LHCN-M2 (cell line): ENCODE results near the gene MMP28. TPM values are rescaled to one million over a fixed set of nuclear protein-coding genes. Genes with fewer than 3 reads are reported as not detected.
"Not testable (repeated sequence)": the region's sequence is repeated elsewhere in the genome, so short reads cannot be mapped to it uniquely, and the experiment has no call there.

Experiments
- DNase-seq: peaks from one replicate; pipeline ENCODE4 v3.0.0-alpha.2; 2012; ENCODE audit warnings: low read depth
- total RNA-seq: library from RNA; depleted of rRNA; stranded (reverse); fragments of >200 nt; gene quantifications from 2 replicates; pipeline ENCODE4 v1.2.3, GENCODE V29; 2014

The MMP28 gene
- total RNA-seq, 1 experiment from 2014 or later: not detected

DNA sequence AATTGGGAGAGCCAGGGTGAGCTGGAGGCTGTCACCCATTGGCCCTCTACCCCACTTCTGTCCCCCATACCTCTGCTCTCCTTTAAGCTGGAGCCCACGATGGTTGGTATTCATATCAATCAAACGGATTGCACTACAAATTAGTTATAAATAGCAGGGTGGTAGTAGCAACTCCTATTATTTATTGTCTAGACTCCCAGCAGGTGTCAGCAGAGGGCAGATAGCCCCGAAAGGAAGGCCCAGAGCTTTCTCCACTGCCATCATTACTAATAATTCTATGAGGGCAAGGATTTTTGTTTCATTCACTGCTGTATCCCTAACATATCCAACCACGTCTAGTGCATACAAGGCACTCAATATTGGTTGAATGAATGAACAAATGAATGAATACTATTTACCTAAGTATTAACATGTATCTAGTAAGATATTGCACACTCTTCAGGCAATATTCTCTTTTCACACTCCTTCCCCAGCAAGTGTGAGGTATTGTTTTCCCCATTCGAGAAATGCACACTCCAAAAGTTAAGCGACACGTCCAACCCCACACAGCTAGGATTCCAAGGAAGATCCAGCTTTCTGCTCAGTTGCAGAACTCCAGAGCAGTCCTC lies 28.4 kb downstream of the MMP28 start:
- peak; percentile 44 for DNase-seq

DNA sequence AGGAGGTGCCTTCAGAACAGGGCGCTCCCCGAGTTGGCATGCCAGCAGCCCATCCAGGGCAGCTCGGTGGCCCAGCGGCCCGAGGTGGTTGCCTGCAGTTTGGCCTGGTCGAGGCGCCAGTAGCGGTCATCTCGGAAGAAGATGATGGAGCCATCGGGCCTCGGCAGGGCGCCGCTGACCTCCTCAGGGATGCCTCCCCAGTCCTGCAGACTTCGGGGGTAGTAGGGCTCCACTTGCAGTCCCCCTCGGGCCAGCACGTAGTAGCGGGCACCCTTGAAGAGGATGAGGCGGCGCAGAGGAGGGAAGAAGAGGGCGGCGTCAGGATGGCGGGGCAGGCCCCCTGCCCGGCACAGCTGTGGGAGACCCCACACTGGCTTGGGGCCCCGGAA lies 29.0 kb downstream of the MMP28 start:
- no peak for DNase-seq

DNA sequence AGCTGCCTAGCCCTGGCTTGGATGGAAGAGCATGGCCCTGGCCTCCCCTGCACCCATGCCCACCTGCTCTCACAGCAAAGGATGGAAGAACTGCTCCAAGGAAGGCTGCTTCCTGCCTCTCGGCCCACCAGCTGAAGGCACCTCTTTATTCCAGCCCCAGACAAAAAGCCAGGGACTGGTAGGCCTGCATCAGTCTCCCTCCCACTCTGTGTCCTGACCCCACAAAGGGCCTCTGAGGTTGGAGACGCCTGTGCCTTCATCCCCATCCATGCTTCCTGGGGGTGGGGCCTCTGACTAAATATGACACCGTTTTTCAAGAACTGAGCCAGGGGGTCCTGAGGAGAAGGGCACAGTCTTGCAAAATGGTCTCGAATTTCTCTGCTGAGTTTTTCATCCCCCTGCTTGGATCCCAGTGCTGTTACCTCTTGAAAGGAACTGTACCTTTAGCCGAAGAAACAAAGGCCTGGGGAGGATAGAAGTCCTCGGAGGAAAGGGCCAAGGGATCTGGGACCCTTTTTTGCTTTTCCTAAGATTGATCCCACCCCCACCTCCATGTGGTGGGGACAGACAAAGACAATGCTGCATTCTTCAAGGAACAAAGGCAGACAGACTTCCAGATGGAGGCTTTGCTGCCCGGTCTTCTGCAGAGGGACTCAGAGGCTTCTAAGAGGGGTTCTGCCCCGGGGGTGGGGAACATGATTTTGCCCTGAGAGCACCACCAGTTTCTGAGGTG lies 29.5 kb downstream of the MMP28 start:
- DNase-seq: no peak

GRCh38 chr17:35765086-35765710 lies 30.2 kb downstream of the MMP28 start:
- DNase-seq: no peak

- DNase-seq: peak; percentile 80
Measured at GRCh38 chr17:35764123-35764991, 31.1 kb downstream of the MMP28 start.

GRCh38 chr17:35763767-35764122 lies 31.7 kb downstream of the MMP28 start:
- no peak for DNase-seq

- no peak for DNase-seq
Measured at GRCh38 chr17:35761601-35762000, 33.8 kb downstream of the MMP28 start.

GRCh38 chr17:35760587-35760986 lies 34.9 kb downstream of the MMP28 start, which contains the start of gene C17orf50:
TSS of gene C17orf50 (plus strand) at chr17:35760887. CDS start at chr17:35760942, 55 bp downstream.
- DNase-seq: no peak

DNA sequence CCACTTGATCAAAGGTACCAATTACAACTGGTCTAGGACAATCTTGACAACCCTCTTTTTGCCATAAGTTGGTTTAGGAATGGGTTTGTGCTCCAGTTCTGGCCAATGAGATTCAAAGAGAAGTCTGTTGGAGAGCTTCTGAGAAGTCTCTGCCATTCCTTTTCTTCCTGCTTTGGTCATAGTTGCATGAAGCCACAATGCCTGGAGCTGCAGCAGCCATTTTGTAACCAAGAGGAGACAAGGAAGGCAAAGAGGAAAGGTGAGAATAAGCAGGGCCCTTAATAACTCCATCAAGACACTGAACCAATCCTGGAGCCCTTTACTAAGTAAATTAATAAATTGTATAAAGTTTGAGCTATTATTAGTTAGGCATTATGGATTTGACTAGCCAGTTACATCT lies 38.2 kb downstream of the MMP28 start:
- no peak for DNase-seq

GRCh38 chr17:35752945-35753764 lies 42.3 kb downstream of the MMP28 start, which contains the start of gene GAS2L2:
TSS of gene GAS2L2 (minus strand) at chr17:35753239. CDS start at chr17:35752850, 389 bp downstream.
- peak; percentile 5 for DNase-seq

GRCh38 chr17:35752471-35752870 lies 43.0 kb downstream of the MMP28 start:
- DNase-seq: no peak

DNA sequence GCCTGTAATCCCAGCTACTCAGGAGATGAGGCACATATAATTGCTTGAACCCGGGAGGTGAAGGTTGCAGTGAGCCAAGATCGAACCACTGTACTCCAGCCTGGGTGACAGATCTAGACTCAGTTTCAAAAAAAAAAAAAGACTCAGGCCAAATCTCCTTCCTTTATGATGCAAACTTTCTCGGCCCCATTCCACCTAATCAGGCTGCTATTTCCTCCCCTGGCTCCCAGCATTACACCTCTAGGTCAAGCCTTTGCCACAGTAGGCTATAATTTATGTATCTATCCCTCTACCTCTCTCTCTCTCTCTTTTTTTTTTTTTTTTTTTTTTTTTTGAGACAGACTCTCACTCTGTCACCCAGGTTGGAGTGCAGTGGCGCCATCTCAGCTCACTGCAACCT lies 43.9 kb downstream of the MMP28 start:
- not testable (repeated sequence) for DNase-seq

- no peak for DNase-seq
Measured at GRCh38 chr17:35750526-35751395, 44.7 kb downstream of the MMP28 start.

- no peak for DNase-seq
Measured at GRCh38 chr17:35749560-35750412, 45.7 kb downstream of the MMP28 start.

DNA sequence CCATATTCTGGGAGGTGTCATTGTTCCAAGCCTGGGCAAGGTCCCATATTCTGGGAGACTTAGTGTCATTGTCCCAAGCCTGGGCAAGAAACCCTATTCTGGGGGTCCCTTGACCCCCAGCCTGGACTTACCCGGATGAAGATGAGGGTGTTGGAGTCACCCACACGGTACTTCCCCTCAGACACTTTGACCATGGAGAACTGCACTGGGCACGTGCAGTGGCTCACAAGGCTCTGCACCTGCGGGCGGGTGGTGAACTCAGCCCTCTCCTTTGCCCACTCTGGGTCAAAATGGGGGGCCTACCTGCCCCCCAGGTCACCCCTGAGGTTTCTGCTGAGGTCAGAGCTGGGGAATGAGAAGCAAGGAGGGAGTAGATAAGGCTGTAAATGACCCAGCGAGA lies 46.5 kb downstream of the MMP28 start:
- DNase-seq: no peak

- no peak for DNase-seq
Measured at GRCh38 chr17:35748341-35748841, 47.0 kb downstream of the MMP28 start.

GRCh38 chr17:35747540-35748017 lies 47.9 kb downstream of the MMP28 start:
- DNase-seq: peak; percentile 53

DNA sequence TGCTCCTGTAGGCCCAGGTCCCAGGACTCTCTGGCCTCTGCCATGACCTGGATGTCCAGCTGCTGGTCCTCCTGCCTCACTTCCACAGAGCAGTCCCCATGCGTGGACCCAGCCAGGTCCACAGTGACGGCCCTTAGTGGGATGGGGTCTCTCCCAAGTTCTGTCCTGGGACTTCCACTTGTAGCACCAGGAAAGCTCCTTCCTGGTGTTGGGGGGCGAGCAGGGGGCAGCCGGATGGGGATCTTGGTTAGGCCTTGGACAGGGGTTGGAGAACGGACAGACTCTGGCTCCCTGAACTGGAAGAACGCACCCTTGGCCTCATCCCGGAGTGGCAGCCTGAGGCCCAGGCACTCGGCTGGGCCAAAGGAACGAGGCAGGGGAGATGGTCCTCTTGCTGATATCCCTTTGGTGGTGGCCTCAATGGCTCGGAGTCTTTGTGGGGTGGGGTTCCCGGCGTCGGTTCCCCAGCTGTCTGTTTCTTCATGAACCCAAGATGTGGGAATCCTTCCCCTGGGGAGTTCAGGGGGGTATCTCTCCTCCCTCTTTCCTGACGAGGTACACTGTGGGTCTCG lies 49.6 kb downstream of the MMP28 start:
- no peak for DNase-seq
